CD14-positive monocyte (primary cell): ENCODE results near the gene WHRN. TPM values are rescaled to one million over a fixed set of nuclear protein-coding genes. Genes with fewer than 3 reads are reported as not detected.

Source experiments
- DNase-seq, 3 donors: peaks; one replicate each; pipeline ENCODE4 v3.0.0-alpha.2; 2011 to 2022
- H2AFZ ChIP-seq: 2 replicates; pipeline ENCODE4 v1.6.0; 2012; ENCODE audit warnings: mild to moderate bottlenecking, low read depth, low read length, inconsistent platforms; ENCODE audit not compliant: insufficient read depth, poor library complexity, severe bottlenecking
- H3K27ac ChIP-seq, 2 donors: 1 replicate in 1 of 2; 2 replicates in 1 of 2; pipeline ENCODE4 v1.5.1; 2012 to 2013; ENCODE audit warnings: low read length in 2 of 2, control low read depth in 1 of 2, inconsistent platforms in 1 of 2, low read depth in 1 of 2, mild to moderate bottlenecking in 1 of 2
- H3K27me3 ChIP-seq, 2 donors: one replicate each; pipeline versions ENCODE4 v1.6.0 to v1.6.1; 2011 to 2013; ENCODE audit warnings: low read length in 2 of 2; ENCODE audit not compliant: control insufficient read depth in 2 of 2, insufficient read depth in 2 of 2
- H3K36me3 ChIP-seq, 2 donors: replicated peaks in 1 of 2; 1 replicate in 1 of 2; 2 replicates in 1 of 2; pipeline versions ENCODE4 v1.5.1 to v1.6.1; 2012 to 2013; ENCODE audit warnings: low read length in 2 of 2, control low read depth in 1 of 2, inconsistent platforms in 1 of 2, mild to moderate bottlenecking in 1 of 2; ENCODE audit not compliant: insufficient read depth in 2 of 2, control insufficient read depth in 1 of 2
- H3K4me1 ChIP-seq, 2 donors: 1 replicate in 1 of 2; 2 replicates in 1 of 2; pipeline versions ENCODE4 v1.5.1 to v1.6.1; 2012 to 2013; ENCODE audit warnings: low read length in 2 of 2, control low read depth in 1 of 2, inconsistent platforms in 1 of 2, mild to moderate bottlenecking in 1 of 2, moderate library complexity in 1 of 2; ENCODE audit not compliant: insufficient read depth in 2 of 2, control insufficient read depth in 1 of 2
- H3K4me2 ChIP-seq: replicated peaks from 2 replicates; pipeline ENCODE3; 2012; ENCODE audit warnings: low read length, moderate library complexity, mild to moderate bottlenecking; ENCODE audit not compliant: poor library complexity, severe bottlenecking; ENCODE audit errors: extremely low read depth
- H3K4me3 ChIP-seq, 3 experiments: fragments of 200-600 bp in 1 of 3; sonication (generic) in 1 of 3; replicated peaks in 1 of 3; 1 replicate in 2 of 3; 2 replicates in 1 of 3; pipeline ENCODE4 v1.5.1; 2011 to 2013; ENCODE audit warnings: low read length in 3 of 3, mild to moderate bottlenecking in 3 of 3, control low read depth in 2 of 3, low read depth in 2 of 3, inconsistent platforms in 1 of 3, moderate library complexity in 1 of 3
- H3K79me2 ChIP-seq: 2 replicates; pipeline ENCODE4 v1.6.0; 2012; ENCODE audit warnings: mild to moderate bottlenecking, control low read depth, inconsistent platforms, low read length, moderate library complexity; ENCODE audit not compliant: insufficient read depth
- H3K9ac ChIP-seq: 2 replicates; pipeline ENCODE4 v1.6.0; 2017; ENCODE audit warnings: low read length, mild to moderate bottlenecking; ENCODE audit not compliant: insufficient read depth, poor library complexity, severe bottlenecking
- H3K9me3 ChIP-seq, 2 donors: replicated peaks in 1 of 2; 1 replicate in 1 of 2; 2 replicates in 1 of 2; pipeline versions ENCODE4 v1.5.1 to v1.6.1; 2012 to 2013; ENCODE audit warnings: low read length in 2 of 2, control low read depth in 1 of 2; ENCODE audit not compliant: control insufficient read depth in 1 of 2, insufficient read depth in 1 of 2
- H4K20me1 ChIP-seq: 2 replicates; pipeline ENCODE4 v1.6.0; 2012; ENCODE audit warnings: mild to moderate bottlenecking, low read length, control low read depth, moderate library complexity; ENCODE audit not compliant: insufficient read depth
- H3K27ac Mint-ChIP-seq, 7 donors: one replicate each; pipeline ENCODE4 v1.8.0; 2020; ENCODE audit warnings: mild to moderate bottlenecking in 7 of 7, mixed read lengths in 7 of 7, moderate library complexity in 6 of 7, inconsistent platforms in 2 of 7
- H3K27me3 Mint-ChIP-seq, 3 donors: one replicate each; pipeline ENCODE4 v1.8.0; 2021 to 2022; ENCODE audit warnings: low read depth in 3 of 3, mild to moderate bottlenecking in 3 of 3, mixed read lengths in 3 of 3, moderate library complexity in 3 of 3, inconsistent platforms in 1 of 3
- H3K36me3 Mint-ChIP-seq, 2 donors: one replicate each; pipeline ENCODE4 v1.8.0; 2020; ENCODE audit warnings: mixed read lengths in 2 of 2, inconsistent platforms in 1 of 2, mild to moderate bottlenecking in 1 of 2
- H3K4me1 Mint-ChIP-seq: one replicate; pipeline ENCODE4 v1.8.0; 2020; ENCODE audit warnings: mild to moderate bottlenecking, mixed read lengths
- H3K4me3 Mint-ChIP-seq, 2 donors: one replicate each; pipeline ENCODE4 v1.8.0; 2020; ENCODE audit warnings: mild to moderate bottlenecking in 2 of 2, mixed read lengths in 2 of 2, moderate library complexity in 1 of 2
- H3K9me3 Mint-ChIP-seq, 7 donors: one replicate each; pipeline ENCODE4 v1.8.0; 2020 to 2022; ENCODE audit warnings: mixed read lengths in 7 of 7, mild to moderate bottlenecking in 6 of 7, moderate library complexity in 6 of 7, inconsistent platforms in 2 of 7
- CTCF ChIP-seq: fragments of 200-600 bp; IDR thresholded peaks from one replicate; pipeline ENCODE4 v1.8.0; 2022; ENCODE audit warnings: antibody characterized with exemption, mild to moderate bottlenecking
- WGBS: methylation state at CpG from one replicate; pipeline ENCODE4 v1.1.5; 2013; ENCODE audit warnings: missing lambda C conversion rate; ENCODE audit not compliant: insufficient coverage; 5-methylcytosine and 5-hydroxymethylcytosine counted together
- intact Hi-C, 2 donors: fragments of 100-400 bp; cut with micrococcal nuclease; formaldehyde crosslinking; loops; one replicate each; pipeline versions ENCODE4 v1.15.0 to v1.15.1; 2023
- polyA plus RNA-seq, 3 donors: library from polyadenylated mRNA; depleted of rRNA in 1 of 3; unstranded in 2 of 3; stranded (reverse) in 1 of 3; fragments of 300-500 nt in 2 of 3; fragments of >200 nt in 1 of 3; fragmentation: Illumina TruSeq in 2 of 3; gene quantifications; 1 replicate in 2 of 3; 2 replicates in 1 of 3; pipeline ENCODE4 v1.2.3, GENCODE V29; 2012 to 2021

The WHRN gene
- polyA plus RNA-seq, 3 donors = 0.13 to 0.59 (median 0.30) TPM

DNA sequence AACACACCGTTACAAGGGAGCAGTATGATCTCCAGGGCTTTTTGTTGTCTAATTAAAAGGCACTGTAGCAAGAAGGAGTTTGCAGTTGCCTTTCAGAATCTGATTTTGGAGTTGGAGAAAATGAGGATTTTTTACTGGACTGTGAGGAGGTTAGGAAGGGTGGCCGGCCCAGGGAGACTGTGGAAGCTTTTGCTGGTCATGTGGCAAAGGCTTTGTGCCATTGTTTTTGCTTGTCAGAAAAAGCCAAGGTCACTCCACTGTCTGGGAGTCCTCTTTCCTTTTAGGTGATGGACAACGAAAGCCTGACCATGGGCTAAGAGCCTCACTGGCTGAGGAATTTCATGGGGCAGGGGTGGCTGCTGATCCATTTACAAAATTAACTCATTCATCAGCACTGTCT, 10.3 kb upstream of the WHRN start:
- no peaks in the 10 kb centered on the region for H3K36me3 Mint-ChIP-seq
- 92% methylated on average over 2 of the region's 3 CpGs for WGBS

GRCh38 chr9:114513959-114514267, 8.6 kb upstream of the WHRN start:
- H3K27me3 Mint-ChIP-seq = peaks cover 4 to 7% (median 7%) of the 10 kb centered on the region in 3 donors

More for the DNA sequence above, 10.3 kb upstream of the WHRN start:
- Mint-ChIP-seq H3K27ac (no peak overlapping the region), H3K9me3 (peaks cover 0 to 3% (median 0%) of the 10 kb centered on the region in 7 donors), H3K4me1 (peaks cover 15% of the 10 kb centered on the region), H3K27me3 (peaks cover 2 to 10% (median 3%) of the 10 kb centered on the region in 3 donors), H3K4me3 (no peak overlapping the region)
- Histone ChIP-seq H3K4me1 (peaks cover 8% of the 10 kb centered on the region in 2 donors), H3K27ac (no peak overlapping the region), H3K79me2 (no peaks in the 10 kb centered on the region), H3K27me3 (no peaks in the 10 kb centered on the region), H4K20me1 (no peaks in the 10 kb centered on the region), H2AFZ (no peak overlapping the region), H3K36me3 (no peaks in the 10 kb centered on the region), H3K9ac (no peak overlapping the region), H3K4me3 (no peak overlapping the region), H3K4me2 (no peak overlapping the region), H3K9me3 (no peaks in the 10 kb centered on the region)
- intact Hi-C loops = no loop called here
- no peak for DNase-seq
- TF ChIP-seq CTCF = no peak

More at GRCh38 chr9:114513959-114514267, 8.6 kb upstream of the WHRN start:
- Histone ChIP-seq H3K4me2 (no peak overlapping the region), H3K4me1 (peaks cover 8% of the 10 kb centered on the region in 2 donors), H4K20me1 (no peaks in the 10 kb centered on the region), H2AFZ (no peak overlapping the region), H3K27me3 (peaks cover 0 to 6% of the 10 kb centered on the region in 2 donors), H3K4me3 (no peak overlapping the region), H3K9ac (no peak overlapping the region), H3K9me3 (no peaks in the 10 kb centered on the region), H3K79me2 (no peaks in the 10 kb centered on the region), H3K36me3 (no peaks in the 10 kb centered on the region), H3K27ac (no peak overlapping the region)
- no peak for DNase-seq
- intact Hi-C loops = no loop called here
- Mint-ChIP-seq H3K4me1 (peaks cover 15% of the 10 kb centered on the region), H3K27ac (no peak overlapping the region), H3K36me3 (no peaks in the 10 kb centered on the region), H3K9me3 (peaks cover 0 to 3% (median 0%) of the 10 kb centered on the region in 7 donors), H3K4me3 (peak overlapping the region in 1 of 2 donors; percentile 21)
- WGBS = 89% methylated on average over 1 of the region's 1 CpG
- TF ChIP-seq CTCF = no peak
